NCI-H1417 (cell line): ENCODE results near the gene OR52A1.

Experiments
- DNase-seq, 3 experiments: peaks; one replicate each; lab custom pipeline; 2025; lab: John Stamatoyannopoulos, UW

OR52A1 gene

DNA sequence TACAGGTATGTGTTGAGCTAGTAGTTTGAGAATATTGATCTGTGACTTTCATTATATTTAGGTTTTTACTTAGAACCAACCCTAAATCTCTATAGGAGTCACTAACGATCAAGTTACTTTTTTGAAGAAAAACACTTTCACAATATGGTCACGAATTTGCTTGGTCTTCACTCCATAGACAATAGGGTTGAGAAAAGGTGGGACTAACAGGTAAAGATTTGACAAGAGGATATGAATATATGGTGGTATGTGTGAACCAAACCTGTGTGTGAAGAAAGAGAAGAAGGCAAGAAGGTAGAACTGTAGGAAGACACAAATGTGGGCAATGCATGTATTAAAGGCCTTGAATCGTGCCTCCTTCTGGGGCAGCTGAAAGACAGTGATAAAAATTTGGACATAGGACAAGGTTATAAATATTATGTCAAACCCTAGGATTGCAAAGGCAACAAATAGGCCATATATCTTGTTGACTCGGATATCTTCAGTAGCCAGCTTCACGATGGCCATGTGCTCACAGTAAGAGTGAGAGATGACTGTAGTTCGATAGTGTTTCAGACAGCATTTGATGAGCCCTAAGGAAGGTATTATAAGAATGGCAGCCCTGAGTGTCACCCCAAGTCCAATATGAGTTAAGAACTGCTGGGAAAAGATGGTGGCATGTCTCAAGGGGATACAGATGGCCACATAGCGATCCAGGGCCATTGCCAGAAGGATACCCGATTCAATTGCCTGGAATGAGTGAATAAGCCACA, 22.8 kb downstream of the OR52A1 start:
- DNase-seq: no peak

DNA sequence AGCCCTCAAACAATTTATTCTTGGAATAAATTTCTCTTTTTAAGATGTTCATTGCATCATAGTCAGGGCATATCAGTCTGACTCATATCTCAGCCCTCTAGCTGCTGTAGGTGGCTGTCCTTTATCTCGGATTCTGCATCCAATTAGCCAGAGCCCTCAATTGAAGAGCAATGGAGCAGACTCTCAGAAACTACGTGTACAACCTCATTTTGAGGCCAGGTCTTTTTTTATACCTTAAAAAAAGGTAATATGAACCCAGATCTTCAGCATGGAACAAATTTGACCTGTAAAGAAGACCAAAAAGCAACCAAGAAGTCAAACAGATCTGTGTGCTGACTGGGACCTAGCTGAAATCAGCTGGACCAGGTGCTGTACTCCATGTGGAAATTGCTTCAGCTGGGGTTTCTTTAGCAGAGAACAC, 25.1 kb downstream of the OR52A1 start:
- no peak for DNase-seq

DNA sequence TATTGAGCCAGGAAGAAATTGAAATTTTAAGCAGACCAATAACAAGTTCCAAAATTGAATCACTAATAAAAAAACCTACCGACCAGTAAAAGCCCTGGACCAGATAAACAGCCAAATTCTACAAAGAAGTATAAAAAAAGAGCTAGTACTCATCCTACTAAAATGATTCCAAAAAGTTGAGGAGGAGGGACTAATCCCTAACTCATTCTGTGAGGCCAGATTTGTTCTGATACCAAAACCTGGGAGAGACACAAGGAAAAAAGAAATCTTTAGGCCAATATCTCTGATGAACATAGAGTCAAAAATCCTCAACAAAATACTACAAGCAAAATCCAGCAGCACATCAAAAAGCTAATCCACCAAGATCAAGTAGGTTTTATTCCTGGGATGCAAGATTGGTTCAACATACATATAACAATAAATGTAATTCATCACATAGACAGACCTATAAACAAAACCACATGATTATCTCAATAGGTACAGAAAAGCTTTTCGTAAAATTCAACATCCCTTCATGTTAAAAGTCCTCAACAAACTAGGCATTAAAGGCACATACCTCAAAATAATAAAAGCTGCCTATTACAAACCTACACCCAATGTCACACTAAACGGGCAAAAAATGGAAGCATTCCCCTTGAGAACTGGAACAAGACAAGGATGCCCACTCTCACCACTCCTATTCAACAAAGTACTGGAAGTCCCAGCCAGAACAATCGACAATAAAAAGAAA, 29.5 kb downstream of the OR52A1 start:
- DNase-seq: no peak

DNA sequence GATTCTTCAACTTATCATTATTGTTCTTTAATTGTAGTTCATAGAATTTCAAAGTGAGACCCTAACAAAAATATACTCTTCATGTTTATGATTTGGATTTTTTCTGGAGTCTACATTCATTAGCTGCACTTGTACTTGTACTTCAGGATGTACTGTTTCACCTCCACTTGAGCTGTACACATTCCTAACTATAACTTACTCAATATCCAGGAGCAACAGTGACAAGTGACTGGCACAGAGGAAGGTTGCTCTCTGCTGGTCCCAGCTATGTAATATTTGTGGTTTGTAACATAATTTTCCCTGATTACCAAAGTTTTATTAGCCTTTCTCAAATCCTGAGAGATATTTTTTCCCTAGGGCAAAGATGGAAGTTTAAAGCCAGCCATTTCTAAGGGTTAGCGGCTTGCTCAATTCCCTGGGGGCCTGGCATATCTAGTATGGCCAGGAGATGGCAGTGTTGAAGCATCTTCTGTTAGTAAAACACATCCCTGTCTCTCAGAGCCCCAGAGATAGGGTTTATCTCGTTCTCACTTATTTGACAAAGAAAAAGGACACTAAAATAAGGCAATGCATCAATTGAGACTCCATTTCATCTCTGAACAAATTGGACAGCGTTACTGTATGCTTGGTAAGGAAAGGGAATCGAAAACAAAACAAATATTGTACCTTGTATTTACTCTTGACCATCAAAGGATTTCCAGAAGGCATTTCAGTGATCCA, 30.6 kb downstream of the OR52A1 start:
- peak; percentile 35 to 77 (median 45) for DNase-seq

DNA sequence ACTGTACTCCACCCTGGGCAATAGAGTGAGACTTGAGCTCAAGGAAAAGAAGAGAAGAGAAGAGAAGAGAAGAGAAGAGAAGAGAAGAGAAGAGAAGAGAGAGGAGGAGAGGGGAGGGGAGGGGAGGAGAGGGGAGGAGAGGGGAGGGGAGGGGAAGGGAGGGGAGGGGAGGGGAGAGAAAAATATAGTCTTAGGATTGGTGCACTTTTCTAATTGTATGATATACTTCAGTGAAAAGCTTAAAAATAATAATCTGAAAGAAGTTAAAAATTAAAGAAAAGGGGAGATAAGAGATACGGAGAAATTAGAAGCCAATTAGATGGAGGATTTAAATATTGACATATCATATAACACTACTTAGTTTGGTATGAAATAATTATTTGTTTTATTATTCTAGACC, 35.7 kb downstream of the OR52A1 start:
- DNase-seq: no peak

DNA sequence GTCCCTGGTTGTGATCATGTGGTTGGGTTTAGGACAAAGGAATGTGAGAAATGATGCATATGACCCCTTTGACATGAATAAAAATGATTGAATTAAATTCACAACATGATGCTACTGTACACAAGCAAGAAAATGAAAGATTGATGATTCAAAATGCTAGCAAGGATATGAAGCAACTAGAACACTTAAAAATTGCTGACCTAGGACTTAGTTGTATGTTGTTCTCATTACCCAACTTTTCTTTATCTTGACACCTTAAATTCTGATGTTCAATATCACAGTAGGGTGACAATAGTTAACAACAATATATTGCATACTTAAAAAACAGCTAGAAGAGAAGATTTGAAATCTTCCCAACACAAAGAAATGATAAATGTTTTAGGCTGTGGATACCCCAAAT, 37.0 kb downstream of the OR52A1 start:
- no peak for DNase-seq

DNA sequence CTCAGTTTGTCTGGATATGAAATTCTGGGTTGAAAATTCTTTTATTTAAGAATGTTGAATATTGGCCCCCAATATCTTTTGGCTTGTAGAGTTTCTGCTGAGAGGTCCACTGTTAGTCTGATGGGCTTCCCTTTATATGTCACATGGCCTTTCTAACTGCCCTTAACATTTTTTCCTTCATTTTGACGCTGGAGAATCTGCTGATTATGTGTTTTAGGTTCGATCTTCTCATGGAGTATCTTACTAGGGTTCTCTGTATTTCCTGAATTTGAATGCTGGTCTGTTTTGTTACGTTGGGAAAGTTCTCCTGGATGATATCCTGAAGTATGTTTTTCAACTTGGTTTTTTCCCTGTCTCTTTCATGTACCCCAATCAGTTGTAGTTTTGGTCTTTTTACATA, 39.2 kb downstream of the OR52A1 start:
- no peak for DNase-seq

DNA sequence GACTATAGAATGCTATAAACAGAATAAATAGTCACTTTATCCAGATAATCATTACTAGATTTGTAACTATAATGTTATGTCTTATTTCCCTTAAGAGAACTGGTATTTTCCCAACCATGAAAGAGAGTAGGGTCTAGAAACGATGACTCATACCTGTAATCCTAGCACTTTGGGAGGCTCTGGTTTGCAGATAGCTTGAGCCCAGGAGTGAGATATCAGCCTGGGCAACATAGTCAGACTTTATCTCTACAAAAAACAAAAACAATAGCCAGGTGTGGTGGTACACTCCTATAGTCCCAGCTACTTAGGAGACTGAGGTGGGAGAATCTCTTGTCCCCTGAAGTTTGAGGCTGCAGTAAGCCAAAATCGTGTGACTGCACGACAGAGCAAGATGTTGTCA, 47.3 kb downstream of the OR52A1 start:
- DNase-seq: no peak

DNA sequence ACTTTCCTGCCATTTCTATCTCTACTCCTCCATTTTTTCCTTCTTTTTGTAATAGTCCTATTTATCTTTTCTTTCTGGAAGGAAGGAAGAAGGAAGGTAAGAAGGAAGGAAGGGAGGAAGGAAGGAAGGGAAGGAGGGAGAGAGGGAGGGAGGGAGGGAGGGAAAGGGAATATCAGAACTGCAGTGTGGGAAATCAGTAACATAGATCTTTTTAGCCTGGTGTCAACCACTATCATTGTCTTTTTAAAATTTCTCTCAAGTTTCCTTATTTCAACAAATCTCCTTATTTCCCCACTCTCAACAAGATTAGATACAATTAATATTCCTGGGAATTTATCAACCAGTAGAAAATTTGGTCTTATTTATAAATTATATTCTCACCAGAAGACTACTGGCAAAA, 51.5 kb downstream of the OR52A1 start:
- DNase-seq: no peak

DNA sequence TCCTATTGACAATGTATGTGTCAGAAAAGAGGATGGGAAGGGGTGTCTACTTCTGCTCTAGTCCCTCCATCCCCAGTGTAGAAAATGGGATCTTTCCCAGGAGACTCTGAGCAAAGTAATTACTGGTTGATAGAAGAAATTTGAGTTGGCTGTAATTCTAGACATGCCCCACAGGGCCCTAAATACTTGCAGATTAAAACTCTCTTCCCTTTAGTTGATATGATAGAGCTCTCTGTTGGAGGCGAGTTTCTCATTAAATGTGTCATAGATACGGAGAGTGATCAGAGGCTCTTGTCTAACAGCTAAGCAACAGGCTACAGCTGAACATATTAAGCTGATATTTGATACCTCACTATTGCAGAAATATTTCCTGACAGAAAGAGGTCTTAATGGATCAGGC, 52.3 kb downstream of the OR52A1 start:
- DNase-seq: peak in 1 of 3 experiments; percentile 24

DNA sequence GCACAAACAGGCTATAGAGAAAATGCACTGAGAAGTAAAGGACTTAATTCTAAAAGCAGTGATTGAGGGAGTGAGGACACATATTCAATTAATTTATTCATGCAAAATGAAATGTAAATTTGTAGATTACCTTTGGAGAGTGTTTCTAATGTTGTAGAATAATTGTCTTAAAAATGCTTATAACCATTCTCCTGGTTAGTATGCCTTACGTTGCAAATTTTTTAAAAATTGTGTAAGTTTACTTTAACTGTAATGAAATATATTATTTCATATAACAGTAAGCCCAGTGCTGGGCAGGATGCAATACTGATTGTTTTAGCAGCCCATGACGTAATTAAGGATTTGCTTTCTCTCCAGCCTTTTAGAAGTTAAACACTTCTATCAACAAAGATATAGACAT, 58.5 kb downstream of the OR52A1 start:
- DNase-seq: no peak
